ENCODE data around the gene CLDN3.
A peak's percentile ranks its signal among the peaks of the same experiment; 100 is the strongest.

CLDN3 gene

DNA sequence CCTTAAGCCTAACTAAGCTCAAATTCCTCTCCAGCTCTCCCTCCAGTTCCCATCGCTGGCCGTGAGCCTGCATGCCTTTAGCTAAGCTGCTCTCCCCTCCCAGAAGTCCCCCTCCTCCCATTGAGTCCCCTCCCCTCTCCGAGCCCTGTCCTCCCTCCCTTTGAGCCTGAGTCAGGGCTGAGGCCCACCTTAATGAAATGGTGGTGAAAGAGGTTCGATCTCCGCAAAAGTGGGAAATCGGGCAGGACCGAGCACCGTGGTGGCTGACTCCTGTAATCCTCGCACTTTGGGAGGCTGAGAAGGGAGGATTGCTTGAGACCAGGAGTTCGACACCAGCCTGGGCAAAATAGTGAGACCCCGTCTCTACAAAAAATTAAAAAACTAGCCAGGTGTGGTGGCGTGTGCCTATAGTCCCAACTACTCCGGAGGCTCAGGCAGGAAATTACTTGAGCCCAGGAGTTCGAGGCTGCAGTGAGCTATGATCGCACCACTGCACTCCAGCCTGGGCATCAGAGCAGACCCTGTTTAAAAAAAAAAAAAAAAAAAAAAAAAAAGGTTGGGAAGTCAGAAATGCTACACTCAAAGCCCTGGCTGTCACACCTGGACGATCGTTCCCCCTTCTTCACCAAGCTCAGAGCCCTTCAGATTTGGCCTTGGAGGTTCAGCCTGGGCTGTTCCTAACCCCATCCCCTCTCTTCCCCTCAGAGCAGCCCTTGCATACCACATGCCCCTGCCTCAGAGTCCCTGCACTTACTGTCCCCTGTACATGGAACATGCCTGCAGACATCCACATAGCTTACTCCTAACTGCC is 995 bp upstream of the CLDN3 start:
- no peak for DNase-seq

DNA sequence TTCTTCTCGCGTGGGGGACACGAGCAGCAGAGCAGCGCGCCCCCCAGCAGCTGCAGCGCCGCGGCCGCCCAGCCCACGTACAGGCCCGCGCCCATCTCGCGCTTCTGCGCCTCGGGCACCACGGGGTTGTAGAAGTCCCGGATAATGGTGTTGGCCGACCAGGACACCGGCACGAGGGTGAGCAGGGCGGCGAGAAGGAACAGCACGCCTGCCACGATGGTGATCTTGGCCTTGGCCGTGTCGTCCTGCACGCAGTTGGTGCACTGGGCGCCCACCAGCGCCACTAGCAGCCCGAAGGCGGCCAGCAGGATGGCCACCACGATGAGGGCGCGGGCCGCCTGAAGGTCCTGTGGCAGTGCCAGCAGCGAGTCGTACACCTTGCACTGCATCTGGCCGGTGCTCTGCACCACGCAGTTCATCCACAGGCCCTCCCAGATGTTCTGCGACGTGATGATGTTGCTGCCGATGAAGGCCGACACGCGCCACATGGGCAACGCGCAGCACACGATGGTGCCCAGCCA is 529 bp downstream of the CLDN3 start:
- no peak for DNase-seq

DNA sequence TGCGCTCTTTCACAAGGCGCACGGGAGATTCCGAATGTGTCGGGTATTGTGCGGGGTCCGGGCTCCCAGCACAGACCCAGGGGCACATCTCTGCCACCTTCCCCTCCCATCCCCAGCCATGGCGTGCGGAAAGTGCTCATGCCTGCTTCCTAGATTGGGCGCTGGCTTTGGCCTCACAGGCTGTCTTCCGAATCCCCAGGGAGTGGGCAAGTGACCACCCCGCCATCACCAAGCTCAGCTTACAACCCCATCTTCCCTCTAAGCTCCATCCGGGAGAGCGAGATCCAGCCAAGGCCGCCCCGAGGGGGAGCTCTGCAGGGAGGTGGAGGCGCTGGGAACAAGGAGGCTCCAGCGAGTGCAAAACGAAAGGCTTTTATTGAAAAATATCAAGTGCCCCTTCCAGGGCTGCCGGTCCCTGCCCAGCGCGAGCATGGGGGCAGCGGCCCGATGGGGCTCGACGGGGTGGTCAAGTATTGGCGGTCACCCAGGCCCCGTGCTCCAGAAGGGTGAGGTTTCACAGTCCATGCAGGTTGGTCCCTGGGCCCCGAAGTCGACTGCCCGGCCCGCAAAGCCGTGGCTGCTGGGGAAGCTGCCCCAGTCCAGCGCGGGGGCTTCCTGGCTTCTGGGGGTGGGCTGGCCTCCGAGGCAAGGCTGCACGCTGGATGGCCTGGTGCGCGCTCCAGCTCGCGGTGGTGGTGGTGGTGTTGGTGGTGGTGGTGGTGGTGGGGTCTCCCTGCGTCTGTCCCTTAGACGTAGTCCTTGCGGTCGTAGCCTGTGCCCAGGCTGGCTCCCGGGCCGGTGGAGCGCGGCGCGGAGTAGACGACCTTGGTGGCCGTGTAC is 1.2 kb downstream of the CLDN3 start:
- no peak for DNase-seq

DNA sequence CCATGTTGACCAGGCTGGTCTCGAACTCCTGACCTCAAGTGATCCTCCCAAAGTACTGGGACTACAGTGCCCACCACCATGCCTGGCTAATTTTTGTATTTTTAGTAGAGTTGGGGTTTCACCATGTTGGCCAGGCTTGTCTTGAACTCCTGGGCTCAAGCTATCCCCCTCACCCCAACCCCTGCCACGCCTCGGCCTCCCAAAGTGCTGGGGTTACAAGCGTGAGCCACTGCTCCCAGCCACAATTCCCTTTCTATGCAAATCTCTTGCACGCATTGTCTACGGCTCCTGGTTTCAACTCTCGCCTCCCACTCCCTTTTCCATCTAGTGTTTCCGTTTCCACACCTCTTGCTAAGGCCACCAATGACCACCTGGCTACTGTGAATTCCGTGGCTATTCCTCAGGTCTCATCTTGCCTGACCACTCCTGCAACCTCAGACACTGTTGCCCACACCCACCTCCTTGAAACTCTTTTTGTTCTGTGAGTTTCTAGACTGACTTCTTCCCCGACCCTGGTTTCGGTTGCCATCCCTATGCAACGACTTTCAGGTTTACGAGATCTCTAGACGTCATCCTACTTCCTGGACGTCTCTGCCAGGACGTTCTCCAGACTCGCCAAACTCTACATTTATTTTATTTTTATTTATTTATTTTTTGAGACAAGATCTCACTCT is 3.4 kb downstream of the CLDN3 start:
- DNase-seq, result no peak

DNA sequence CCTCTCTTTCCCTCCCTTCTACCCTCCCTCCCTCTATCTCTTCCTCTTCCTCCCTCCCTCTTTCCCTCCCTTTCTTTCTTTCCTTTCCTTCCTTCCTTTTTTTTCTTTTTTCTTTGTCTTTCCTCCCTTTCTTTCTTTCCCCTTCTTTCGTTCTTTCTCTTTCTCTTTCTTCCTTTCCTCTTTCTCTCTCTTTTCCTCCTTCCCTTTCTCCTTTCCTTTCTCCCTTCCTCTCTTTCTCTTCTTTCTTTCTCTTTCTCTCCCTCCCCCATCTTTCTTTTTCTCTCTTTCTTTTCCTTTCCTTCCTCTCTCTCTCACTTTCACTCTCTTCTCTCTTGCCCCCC is 7.4 kb downstream of the CLDN3 start:
- no peak for DNase-seq

DNA sequence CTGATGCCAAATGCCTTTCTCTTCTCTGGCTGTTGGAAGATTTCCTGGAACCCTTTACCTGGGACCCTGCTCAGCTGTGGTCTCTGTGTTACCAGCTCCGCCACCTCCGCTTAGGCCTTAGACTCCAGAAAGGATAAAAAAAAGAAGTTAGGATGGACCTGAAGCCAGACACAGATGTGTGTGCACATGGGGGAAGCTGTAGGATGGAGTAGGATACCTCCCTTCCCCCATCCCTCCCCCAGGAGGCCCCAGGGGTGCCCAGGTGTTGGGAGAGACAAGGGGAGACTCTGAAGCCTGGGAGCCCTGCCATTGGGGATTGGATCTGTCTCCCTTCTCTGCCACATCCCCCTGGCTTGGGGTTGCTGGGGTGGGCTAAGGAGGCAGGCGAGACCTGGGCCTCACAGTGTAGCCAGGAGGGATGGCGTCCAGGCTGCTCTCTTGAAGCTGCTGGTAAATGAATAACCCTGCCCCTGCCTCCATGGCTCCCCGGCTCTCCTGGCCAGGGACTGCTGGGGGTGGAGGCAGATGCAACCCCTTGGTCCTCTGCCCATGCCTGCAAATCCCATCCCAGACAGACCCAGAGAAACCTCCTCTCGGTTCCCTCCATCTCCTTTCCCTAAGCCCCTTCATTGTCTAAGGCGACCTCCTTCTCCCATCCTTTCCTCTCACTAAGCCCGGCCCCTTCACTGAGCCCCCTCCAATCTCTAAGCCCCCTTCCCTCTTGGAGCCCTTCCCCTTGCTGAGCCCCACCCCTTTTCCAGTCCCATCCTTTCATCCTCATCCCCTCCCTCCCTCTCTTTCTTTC is 8.0 kb downstream of the CLDN3 start:
- DNase-seq, result no peak

DNA sequence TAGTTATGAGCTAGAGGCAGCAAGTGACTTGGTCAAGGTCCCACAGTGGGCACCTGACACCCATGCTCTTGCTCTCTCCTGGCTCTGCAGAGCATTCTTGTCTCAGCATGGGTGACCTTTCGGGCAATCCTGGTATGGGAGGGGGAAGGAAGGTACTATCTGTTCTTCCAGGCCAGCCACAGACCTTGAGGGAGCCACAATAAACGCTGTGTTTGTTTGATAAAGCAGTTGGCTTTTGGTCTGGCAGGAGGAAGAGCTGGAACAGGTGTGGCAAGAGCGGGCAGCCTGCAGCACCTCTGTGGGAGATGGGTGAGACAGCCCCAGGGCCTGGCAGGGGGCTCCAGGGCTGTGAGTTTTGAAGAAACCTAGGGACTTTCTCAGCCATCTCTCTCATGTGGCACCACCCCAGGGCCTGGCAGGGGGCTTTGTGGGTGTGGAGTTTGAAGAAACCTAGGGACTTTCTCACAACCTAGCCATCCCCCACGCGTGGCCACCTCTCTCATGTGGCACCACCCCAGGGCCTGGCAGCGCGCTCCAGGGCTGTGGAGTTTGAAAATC is 11.4 kb downstream of the CLDN3 start:
- no peak for DNase-seq

DNA sequence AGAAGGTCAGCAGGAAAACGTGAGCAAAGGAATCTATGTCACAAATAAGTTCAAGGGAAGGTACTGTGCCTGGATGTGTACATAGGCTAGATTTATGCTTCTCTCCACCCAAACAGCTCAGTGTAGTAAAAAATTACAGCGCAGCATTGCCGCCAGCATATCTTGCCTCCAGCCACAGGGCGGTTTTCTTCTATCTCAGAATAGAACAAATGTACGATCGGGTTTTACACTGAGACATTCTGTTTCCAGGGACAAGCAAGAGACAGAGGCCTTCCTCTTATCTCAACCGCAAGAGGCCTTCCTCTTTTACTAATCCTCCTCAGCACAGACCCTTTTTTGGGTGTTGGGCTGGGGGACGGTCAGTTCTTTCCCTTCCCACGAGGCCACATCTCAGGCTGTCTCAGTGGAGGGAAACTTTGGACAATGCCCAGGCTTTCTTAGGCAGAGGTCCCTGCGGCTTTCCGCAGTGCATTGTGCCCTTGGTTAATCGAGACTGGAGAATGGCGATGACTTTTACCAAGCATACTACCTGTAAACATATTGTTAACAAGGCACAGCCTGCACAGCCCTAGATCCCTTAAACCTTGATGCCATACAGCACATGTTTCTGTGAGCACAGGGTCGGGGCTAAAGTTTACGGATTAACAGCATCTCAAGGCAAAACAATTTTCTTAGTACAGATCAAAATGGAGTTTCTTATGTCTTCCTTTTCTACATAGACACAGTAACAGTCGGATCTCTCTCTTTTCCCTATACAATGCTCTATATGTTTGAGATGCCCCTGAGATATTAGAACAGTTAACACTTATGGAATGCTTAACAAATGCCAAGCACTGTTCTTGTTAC is 19.9 kb downstream of the CLDN3 start:
- DNase-seq, result no peak

DNA sequence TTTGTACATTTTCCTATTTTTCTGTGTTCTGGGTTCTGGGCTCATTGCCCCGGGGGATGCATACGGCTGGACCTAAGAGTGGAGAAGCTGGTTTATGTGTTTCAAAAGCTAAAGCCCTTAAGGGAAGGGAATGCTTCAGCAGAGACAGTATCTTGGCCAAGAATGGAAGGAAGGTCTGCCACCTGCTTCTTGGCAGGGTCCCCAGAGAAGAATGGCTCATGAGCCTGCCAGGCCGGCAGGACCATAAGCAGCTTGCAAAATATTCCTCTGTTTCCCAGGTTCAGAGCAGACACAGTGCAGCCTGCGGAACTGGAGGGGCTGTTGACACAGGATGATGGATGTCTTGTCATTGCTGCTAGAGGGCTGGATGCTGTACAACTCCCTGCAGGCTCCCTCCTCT is 23.7 kb downstream of the CLDN3 start:
- DNase-seq, result no peak

DNA sequence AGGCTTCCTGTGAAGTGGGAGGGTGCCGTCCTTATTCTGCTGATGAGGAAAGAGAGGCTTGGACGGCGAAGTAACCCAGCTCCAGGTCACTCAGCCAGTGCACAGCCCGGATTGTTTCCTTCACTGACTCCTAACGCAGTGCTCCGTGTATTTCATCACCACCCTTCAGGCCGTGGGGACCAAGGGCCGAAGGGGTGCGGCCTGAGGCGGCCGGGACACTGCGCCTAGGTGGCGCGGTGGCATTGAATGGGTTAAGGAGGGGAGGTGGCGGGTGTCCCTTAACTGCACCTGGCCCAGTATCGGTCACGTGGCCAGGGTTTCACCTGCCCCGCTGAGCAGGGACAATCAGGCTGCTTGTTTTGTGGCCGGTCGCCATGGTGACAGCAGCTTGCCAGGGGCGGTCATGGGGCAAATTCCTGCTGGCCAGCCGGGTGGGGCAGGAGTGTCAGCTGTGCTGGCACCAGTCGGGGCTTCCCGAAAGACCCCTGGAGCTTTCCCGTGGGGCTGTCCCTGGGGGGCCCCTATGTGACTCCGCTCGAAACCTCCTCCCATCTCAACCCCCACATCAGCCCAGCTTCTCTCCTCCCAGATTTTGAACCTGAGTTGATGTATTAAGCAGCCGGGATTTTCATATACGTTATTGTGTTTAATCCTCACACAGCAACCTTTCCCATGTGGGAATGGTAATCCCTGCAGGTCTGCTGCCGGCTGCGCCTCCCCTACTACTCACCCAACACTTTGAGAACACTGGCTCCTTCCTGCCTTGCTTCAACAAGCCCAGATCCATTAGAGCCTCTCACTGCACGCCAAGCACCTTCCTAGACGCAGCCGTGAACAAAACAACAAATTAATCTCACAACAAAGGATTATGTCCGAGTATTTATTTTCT is 27.1 kb downstream of the CLDN3 start:
- no peak for DNase-seq

DNA sequence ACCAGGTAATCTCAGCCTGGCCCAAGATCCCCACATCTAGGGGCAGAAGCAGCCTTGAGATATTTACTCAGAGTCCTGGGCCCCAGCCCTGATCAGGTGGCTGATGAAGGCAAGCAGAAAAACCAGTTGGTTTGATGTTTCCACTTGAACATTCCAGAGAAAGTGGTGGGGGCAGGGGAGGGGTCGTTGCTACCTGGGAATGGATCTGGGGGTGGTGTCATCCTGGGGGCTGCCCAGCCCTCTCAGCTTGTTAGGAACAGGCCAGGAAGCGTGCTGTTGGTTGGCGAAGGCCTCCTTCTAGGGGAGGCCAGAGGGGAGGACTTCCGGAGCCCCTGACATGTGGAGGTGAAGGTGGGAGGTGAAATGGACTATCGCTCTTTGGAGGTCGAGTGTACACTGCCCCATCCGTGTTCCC is 27.7 kb downstream of the CLDN3 start:
- DNase-seq, result no peak

DNA sequence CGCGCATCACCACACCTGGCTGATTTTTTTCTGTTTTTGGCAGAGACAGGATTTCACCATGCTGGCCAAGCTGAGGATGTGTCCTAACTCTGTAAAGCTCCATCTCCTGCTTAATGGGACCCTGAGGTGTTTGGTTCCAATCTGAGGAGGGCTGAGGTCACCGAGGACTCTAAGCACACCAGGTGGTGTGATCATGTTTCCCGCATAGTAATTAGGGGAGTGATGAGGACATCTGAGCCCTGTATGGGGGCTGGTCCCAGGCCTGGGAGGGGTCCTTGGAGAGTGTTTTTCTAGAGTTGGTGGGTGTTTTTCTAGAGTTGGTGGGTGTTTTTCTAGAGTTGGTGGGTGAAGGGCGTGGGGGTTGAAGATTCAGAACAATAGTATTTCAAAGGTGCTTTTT is 28.5 kb downstream of the CLDN3 start:
- no peak for DNase-seq

DNA sequence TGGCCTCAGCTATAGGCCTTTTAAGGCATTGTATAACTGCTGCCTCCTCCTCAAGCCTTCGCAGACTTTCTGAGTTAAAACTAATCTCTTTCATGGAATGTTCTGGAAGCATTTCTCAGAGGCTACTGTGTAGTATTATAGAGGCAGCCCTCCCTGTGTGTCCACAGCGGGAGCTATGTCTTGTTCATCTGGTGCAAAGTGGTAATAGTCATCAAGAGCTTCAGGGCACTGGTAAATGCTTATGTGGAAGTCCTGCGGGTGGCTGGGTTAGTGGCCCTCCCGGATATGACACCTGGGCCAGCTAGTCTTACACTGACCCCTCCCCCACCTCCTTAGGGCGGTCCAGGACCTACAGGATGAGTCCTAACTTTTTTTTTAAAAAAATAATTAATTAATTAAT is 29.3 kb downstream of the CLDN3 start:
- DNase-seq, result no peak

DNA sequence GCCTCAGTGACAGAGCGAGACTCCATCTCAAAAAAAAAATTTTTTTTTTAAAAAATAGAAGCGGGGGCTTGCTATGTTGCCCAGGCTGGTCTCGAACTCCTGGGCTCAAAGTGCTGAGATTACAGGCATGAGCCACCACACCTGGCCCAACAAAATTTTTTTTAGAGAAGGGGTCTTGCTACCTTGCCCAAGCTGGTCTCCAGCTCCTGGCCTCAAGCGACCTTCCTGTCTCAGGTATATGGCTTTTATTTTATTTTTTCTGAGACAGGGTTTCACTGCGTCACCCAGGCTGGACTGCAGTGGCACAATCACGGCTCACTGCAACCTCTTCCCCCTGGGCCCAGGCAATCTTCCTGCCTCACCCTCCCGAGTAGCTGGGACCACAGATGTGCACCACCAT is 29.9 kb downstream of the CLDN3 start:
- no peak for DNase-seq

DNA sequence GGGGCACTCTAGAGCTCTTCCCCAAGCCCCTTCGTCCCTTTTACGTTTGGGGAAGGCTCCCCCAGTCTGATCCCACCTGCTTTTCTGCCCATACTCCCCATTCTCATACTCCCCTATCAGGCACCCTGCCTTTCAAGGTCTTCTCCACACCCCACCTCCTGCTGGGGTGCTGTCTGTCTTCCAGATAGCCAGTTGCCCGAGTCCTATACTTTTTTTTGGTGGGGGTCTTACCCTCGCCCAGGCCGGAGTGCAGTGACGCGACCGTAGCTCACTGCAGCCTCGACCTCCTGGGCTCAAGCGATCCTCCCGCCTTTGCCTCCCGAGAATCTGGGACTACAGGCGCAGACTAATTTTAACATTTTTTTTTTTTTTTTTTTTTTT is 30.7 kb downstream of the CLDN3 start:
- no peak for DNase-seq

DNA sequence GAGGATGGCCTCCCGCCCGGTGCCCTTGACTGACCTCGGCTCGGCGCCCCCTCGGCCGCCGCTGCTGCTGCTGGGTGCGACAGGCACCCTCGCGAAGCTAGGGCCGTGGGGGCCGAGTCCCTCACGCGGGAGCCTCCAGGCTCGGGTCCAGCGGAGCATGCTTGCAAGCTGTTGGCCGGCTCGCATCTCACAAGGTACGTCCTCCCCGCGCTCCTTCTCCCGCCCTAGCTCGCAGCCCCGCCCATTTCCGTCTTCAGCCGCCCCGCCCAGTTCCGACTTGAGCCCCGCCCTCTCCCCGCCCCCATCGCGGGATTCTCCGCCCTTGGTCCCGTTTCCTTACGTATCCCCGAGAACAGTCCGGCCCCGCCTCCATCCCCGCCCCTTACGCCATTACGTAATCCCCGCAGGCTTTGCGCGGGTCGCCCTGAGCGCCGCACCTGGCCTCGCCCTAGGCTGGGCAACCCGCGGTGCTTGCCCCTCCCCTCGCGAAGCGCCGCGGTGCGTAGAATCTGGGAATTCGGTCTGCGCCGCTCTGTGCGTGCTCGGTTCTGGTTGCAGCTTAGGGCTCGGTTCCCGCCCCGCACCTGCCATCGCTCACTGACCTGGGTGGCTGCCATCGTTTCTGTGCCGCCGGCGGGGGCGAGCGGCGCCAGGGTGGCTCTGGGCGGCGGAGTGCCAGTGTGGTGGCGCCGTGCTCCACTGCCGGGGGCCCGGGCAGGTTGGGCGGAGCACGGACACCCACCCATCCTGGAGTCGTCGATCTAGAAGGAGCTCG is 31.3 kb downstream of the CLDN3 start, which contains the start of gene ABHD11:
ABHD11 (minus strand) TSS at position 191 of the 775 bp plus-strand sequence; CDS start at position 159, 32 bp downstream.
- DNase-seq, result peak; percentile 97

DNA sequence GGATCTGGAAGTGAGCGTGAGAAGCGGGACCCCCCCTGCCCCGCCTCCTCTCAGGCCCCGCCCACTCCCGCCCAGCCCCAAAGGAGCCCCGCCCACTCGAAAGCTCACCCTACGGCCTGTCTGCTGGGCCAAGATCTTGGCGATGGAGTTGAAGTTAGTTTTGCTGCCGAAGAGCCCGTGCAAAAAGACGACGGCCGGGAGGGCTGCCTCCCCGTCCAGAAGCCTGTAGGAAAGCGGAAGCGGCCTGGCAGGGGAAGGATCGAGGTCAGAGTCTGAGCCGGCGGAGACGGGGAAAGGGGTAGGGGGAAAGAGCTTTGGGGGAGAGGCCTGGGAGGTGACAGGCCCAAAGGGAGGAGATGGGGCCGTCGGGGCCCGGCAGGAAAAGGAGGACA is 31.9 kb downstream of the CLDN3 start:
- peak; percentile 34 for DNase-seq

DNA sequence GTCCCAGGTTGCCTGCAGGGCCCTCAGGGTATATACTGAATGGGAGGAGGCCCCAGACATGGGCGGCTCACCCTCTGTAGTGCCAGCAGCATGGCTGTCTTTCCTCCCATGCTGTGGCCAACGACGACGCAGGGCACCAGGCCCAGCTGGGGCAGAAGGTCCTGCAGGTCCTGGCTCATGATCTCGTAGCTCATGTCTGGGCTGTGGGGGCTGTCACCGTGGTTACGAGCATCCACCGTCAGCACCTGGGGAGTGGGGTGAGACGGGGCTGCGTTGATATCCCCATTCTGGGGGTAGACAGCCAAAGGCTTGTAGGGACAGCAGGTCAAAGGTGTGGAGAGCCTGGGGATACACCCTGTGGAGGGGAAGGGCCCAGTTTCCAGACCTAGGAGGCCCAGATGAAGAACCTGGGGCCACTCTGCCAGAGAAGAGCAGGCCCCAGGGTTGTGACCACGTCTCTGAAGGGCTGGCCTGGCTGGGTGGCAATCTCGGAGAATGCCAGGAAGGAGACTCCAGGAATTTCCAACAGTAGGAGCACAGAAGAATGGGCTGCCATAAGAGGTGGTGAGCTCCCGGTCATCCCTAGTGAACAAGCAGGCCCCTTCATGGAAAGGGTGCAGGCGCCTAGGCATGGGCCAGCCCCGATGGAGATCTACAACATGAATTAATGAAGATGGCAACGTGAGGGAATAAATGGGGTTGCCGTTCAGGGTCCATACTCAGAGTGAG is 32.4 kb downstream of the CLDN3 start:
- DNase-seq, result no peak

DNA sequence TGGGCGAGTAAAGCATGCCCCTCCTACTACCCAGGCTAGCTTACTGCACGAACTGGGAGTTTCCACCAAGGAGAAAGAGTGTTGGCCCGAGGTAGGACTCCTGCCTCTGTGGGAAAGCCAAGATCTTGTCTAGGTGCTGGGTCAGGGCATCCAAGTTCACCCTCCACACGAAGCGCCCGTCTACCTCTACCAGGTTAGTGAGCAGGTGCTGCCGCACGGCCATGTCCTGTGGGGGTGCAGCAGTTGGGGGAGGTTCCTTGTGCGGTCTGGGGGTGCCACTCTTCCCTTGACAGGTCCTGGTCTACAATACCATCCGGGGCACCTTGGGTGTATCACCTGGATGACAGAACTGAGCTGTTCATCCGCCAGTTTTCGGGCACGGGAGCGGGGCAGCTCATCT is 33.2 kb downstream of the CLDN3 start:
- DNase-seq, result no peak
